ENCODE results near the gene CPA1.
A peak's percentile ranks its signal among the peaks of the same experiment; 100 is the strongest.

CPA1 gene

DNA sequence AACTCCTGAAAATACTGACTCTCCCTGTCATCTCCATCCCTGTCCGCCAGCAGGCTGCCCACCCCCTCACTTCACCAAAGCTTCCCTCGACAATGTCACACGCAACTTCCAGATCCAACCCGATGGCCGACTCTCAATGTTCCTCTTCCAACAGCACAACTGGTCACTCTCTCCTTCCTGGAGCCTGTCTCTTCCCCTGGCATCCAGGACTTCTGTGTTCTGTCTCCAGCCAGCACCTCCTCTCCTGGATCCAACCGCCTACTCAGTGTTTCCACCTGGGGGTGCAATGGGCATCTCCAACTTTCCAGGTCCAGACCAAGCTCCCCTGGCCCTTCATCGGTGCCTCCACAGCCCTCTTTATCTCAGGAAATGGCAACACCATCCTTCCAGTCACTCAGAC, 27.1 kb upstream of the CPA1 start:
- Histone ChIP-seq H3K4me3 (replicated peaks; ENCODE audit: insufficient read depth, low read length) (no peak overlapping the region), H3K27ac (replicated peaks) (no peak overlapping the region), H3K27me3 (ENCODE audit: insufficient read depth, poor library complexity, severe bottlenecking) (no peaks in the 10 kb centered on the region)
- TF ChIP-seq, protein P1, sequence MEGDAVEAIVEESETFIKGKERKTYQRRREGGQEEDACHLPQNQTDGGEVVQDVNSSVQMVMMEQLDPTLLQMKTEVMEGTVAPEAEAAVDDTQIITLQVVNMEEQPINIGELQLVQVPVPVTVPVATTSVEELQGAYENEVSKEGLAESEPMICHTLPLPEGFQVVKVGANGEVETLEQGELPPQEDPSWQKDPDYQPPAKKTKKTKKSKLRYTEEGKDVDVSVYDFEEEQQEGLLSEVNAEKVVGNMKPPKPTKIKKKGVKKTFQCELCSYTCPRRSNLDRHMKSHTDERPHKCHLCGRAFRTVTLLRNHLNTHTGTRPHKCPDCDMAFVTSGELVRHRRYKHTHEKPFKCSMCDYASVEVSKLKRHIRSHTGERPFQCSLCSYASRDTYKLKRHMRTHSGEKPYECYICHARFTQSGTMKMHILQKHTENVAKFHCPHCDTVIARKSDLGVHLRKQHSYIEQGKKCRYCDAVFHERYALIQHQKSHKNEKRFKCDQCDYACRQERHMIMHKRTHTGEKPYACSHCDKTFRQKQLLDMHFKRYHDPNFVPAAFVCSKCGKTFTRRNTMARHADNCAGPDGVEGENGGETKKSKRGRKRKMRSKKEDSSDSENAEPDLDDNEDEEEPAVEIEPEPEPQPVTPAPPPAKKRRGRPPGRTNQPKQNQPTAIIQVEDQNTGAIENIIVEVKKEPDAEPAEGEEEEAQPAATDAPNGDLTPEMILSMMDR (IDR thresholded peaks at IDR 0.05; ENCODE audit: insufficient read depth, low read length) = no peak
- TF ChIP-seq POLR2AphosphoS5 (IDR thresholded peaks at IDR 0.05; ENCODE audit: low read depth) (no peak), SPI1 (IDR thresholded peaks at IDR 0.05; ENCODE audit: borderline replicate concordance, low read depth) (no peak), GABPA (IDR thresholded peaks at IDR 0.05; ENCODE audit: low read depth) (no peak)
- TF ChIP-seq, protein P2, sequence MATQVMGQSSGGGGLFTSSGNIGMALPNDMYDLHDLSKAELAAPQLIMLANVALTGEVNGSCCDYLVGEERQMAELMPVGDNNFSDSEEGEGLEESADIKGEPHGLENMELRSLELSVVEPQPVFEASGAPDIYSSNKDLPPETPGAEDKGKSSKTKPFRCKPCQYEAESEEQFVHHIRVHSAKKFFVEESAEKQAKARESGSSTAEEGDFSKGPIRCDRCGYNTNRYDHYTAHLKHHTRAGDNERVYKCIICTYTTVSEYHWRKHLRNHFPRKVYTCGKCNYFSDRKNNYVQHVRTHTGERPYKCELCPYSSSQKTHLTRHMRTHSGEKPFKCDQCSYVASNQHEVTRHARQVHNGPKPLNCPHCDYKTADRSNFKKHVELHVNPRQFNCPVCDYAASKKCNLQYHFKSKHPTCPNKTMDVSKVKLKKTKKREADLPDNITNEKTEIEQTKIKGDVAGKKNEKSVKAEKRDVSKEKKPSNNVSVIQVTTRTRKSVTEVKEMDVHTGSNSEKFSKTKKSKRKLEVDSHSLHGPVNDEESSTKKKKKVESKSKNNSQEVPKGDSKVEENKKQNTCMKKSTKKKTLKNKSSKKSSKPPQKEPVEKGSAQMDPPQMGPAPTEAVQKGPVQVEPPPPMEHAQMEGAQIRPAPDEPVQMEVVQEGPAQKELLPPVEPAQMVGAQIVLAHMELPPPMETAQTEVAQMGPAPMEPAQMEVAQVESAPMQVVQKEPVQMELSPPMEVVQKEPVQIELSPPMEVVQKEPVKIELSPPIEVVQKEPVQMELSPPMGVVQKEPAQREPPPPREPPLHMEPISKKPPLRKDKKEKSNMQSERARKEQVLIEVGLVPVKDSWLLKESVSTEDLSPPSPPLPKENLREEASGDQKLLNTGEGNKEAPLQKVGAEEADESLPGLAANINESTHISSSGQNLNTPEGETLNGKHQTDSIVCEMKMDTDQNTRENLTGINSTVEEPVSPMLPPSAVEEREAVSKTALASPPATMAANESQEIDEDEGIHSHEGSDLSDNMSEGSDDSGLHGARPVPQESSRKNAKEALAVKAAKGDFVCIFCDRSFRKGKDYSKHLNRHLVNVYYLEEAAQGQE (IDR thresholded peaks at IDR 0.05; ENCODE audit: insufficient replicate concordance, low read depth) = no peak
- DNase-seq (ENCODE audit: low read depth in 1 of 2, low spot score in 1 of 2) = no peak

DNA sequence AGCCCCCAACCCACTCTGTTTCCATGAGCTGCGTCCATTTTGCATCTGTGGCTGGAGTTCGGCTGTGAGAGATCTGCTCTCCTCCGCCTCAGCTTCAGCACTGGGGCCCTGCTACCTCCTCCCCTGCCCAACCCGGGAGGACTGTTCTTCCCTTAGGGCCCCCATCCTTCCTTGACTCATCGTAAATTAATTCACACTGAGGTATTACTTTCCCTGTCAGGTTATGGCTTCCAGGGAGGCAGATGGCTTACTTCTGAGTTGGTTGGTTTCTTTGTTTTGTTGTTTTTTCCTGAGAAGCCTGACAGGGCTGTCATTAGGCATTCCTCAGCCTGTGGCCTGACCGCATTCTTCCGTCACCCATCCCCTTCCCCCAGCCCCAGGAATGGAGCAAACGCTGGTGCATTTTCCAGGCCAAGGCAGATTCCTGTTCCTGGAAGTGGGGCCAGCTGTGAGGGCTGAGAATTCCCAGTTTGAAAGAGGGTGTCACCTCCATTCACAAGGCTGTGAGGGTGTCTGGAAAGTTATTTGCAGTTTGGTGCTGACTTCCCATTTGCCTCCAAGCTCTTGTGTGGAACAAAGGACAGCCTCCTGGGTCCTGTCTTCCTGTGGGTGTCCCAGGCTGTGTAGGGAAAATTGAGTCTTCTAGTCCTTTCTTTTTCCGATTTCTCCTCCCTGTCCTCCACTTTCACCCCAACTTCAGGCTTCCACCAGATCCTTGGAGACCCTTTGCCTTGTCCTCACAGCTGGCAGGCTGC, 24.0 kb upstream of the CPA1 start:
- Histone ChIP-seq H3K4me3 (replicated peaks; ENCODE audit: insufficient read depth, low read length) (no peak overlapping the region), H3K27me3 (ENCODE audit: insufficient read depth, poor library complexity, severe bottlenecking) (no peaks in the 10 kb centered on the region), H3K27ac (replicated peaks) (no peak overlapping the region)
- no peak for DNase-seq (ENCODE audit: low read depth in 1 of 2, low spot score in 1 of 2)
- TF ChIP-seq, protein P1 (IDR thresholded peaks at IDR 0.05; ENCODE audit: insufficient read depth, low read length) = no peak
- TF ChIP-seq SPI1 (IDR thresholded peaks at IDR 0.05; ENCODE audit: borderline replicate concordance, low read depth) (no peak), GABPA (IDR thresholded peaks at IDR 0.05; ENCODE audit: low read depth) (no peak), POLR2AphosphoS5 (IDR thresholded peaks at IDR 0.05; ENCODE audit: low read depth) (no peak)
- TF ChIP-seq, protein P2 (IDR thresholded peaks at IDR 0.05; ENCODE audit: insufficient replicate concordance, low read depth) = no peak

DNA sequence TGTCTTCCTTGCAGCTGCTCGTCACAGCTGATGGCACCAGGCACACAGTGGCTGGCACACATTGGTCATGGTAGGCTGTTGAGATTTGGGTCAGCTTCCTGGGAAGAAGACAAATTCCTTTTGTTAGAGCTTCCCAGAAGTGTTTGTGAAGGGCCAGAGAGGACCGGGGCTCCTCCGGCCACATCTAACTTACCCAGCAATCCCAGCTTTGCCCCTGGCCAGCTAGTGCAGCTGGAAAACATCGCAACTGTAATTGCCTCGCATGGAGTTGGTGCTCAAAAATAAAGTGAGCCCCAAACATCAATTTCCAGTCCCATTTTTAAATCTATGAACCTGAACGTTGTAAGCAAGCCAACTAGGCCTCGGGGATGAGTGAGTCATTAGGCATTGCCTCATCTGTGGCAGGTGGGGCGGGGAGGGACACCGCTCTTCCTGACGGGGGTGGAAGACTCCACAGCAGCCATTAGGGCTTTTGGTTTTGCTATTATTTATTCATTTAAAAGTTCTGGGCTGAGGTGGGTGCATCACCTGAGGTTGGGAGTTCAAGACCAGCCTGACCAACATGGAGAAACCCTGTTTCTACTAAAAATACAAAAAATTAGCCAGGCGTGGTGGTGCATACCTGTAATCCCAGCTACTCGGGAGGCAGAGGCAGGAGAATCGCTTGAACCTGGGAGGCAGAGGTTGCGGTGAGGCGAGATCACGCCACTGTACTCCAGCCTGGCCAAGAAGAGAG, 23.2 kb upstream of the CPA1 start:
- no peaks in the 10 kb centered on the region for H3K27me3 ChIP-seq (ENCODE audit: insufficient read depth, poor library complexity, severe bottlenecking)
- peak; percentile 13 to 34 for DNase-seq (ENCODE audit: low read depth in 1 of 2, low spot score in 1 of 2)
- TF ChIP-seq SPI1 (IDR thresholded peaks at IDR 0.05; ENCODE audit: borderline replicate concordance, low read depth) (no peak), POLR2AphosphoS5 (IDR thresholded peaks at IDR 0.05; ENCODE audit: low read depth) (no peak), GABPA (IDR thresholded peaks at IDR 0.05; ENCODE audit: low read depth) (no peak)
- TF ChIP-seq, protein P1 (IDR thresholded peaks at IDR 0.05; ENCODE audit: insufficient read depth, low read length) = no peak
- TF ChIP-seq, protein P2 (IDR thresholded peaks at IDR 0.05; ENCODE audit: insufficient replicate concordance, low read depth) = no peak
- no peak overlapping the region for H3K4me3 ChIP-seq (replicated peaks; ENCODE audit: insufficient read depth, low read length)
- no peak overlapping the region for H3K27ac ChIP-seq (replicated peaks)

Measured in HL-60 (cell line).